Left ventricle myocardium inferior (tissue), 1 donor: ENCODE data around the gene SNAPC4. TPM values are rescaled to one million over a fixed set of nuclear protein-coding genes. Genes with fewer than 3 reads are reported as not detected.

Experiments used
- DNase-seq: peaks from one replicate; pipeline ENCODE4 v3.0.0-alpha.2; 2020
- H3K27ac ChIP-seq: fragments of 200-600 bp; replicated peaks from 2 replicates; pipeline ENCODE4 v1.8.0; 2021
- H3K27me3 ChIP-seq: fragments of 200-600 bp; 2 replicates; pipeline ENCODE4 v1.8.0; 2021; ENCODE audit warnings: low read depth
- H3K36me3 ChIP-seq: fragments of 200-600 bp; 2 replicates; pipeline ENCODE4 v1.8.0; 2021
- H3K4me1 ChIP-seq: fragments of 200-600 bp; 2 replicates; pipeline ENCODE4 v1.8.0; 2021
- H3K4me3 ChIP-seq: fragments of 200-600 bp; 2 replicates; pipeline ENCODE4 v1.8.0; 2021; ENCODE audit warnings: mild to moderate bottlenecking, moderate library complexity
- H3K9me3 ChIP-seq: fragments of 200-600 bp; replicated peaks from 2 replicates; pipeline ENCODE4 v1.8.0; 2021
- intact Hi-C: fragments of 100-400 bp; cut with micrococcal nuclease; formaldehyde crosslinking; loops from one replicate; pipeline ENCODE4 v1.11.0; 2022
- total RNA-seq: library from RNA; stranded (reverse); fragmentation: NEBNext Ultra II Directional; extraction: Animal tissue kit (Norgen Biotek cat#: 25700); gene quantifications from one replicate; pipeline ENCODE4 v1.2.1, GENCODE V29; 2021
- TF ChIP-seq, protein P1 (sequence below): fragments of 200-600 bp; IDR thresholded peaks from 2 replicates; pipeline ENCODE4 v1.8.0; 2021; ENCODE audit warnings: antibody characterized with exemption, mild to moderate bottlenecking, borderline replicate concordance
- donor health status: DM: no; HTN: yes; CAD: no; lungs with severe emphysema.

SNAPC4 gene
- total RNA-seq, 1 donor from 2014 or later, result 5.2 TPM

- Histone ChIP-seq H3K36me3 (peaks cover 36% of the 10 kb centered on the region), H3K27me3 (no peaks in the 10 kb centered on the region), H3K9me3 (no peaks in the 10 kb centered on the region), H3K4me3 (no peak overlapping the region), H3K27ac (no peak overlapping the region), H3K4me1 (peaks cover 27% of the 10 kb centered on the region)
- intact Hi-C loops, result no loop called here
- DNase-seq, result no peak
- TF ChIP-seq, protein P1, sequence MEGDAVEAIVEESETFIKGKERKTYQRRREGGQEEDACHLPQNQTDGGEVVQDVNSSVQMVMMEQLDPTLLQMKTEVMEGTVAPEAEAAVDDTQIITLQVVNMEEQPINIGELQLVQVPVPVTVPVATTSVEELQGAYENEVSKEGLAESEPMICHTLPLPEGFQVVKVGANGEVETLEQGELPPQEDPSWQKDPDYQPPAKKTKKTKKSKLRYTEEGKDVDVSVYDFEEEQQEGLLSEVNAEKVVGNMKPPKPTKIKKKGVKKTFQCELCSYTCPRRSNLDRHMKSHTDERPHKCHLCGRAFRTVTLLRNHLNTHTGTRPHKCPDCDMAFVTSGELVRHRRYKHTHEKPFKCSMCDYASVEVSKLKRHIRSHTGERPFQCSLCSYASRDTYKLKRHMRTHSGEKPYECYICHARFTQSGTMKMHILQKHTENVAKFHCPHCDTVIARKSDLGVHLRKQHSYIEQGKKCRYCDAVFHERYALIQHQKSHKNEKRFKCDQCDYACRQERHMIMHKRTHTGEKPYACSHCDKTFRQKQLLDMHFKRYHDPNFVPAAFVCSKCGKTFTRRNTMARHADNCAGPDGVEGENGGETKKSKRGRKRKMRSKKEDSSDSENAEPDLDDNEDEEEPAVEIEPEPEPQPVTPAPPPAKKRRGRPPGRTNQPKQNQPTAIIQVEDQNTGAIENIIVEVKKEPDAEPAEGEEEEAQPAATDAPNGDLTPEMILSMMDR, result no peak
Observed at GRCh38 chr9:136378170-136379002, 21.6 kb downstream of the SNAPC4 start.

DNA sequence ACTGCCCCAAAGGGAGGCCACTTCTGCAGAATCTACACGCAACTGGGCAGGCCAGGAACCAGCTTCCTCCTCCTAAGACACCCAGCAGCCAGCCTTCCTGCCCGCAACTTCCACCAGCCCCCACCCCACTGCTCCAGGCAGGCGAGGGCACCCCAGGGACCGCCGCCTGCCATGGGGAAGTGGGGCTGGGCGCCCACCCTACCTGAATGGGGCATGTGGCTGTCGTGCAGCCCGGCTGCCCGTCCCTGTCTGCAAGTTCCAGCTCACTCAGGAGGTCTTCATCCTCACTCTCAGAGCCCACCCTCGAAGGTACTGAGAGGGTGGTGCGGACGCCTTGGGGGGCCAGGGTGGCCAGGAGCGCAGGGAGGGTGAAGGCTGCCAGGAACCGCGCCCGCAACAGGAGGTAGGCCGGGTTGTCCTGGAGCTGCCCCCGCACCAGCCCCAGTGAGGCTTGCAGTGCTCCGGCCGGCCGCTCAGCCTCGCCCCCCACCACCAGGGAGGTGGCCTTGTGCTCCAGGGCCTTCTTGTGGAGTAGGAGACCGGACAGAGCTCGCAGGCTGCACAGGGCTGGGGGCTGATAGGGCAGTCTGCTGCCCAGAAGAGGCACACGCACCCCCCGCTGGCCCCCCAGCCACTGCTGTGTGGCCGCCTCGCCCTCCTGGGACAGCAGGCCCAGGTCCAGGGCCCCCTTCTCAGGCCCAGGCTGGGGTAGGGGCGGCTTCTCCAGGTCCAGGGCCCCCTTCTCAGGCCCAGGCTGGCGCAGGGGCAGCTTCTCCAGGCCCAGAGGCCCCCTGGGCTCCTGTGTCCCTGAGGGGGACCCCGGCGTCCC is 22.4 kb downstream of the SNAPC4 start:
- intact Hi-C loops, result no loop called here
- Histone ChIP-seq H3K9me3 (no peaks in the 10 kb centered on the region), H3K4me3 (no peak overlapping the region), H3K27ac (no peak overlapping the region), H3K27me3 (no peaks in the 10 kb centered on the region), H3K36me3 (peaks cover 28% of the 10 kb centered on the region), H3K4me1 (peaks cover 27% of the 10 kb centered on the region)
- TF ChIP-seq, protein P1, result no peak
- no peak for DNase-seq

- Histone ChIP-seq H3K27ac (no peak overlapping the region), H3K4me3 (no peak overlapping the region), H3K9me3 (no peaks in the 10 kb centered on the region), H3K27me3 (no peaks in the 10 kb centered on the region), H3K36me3 (peaks cover 17% of the 10 kb centered on the region), H3K4me1 (peaks cover 23% of the 10 kb centered on the region)
- DNase-seq, result no peak
- intact Hi-C loops, result no loop called here
- TF ChIP-seq, protein P1, result no peak
Observed at GRCh38 chr9:136376457-136376856, 23.5 kb downstream of the SNAPC4 start.

- Histone ChIP-seq H3K4me3 (no peak overlapping the region), H3K9me3 (no peaks in the 10 kb centered on the region), H3K27ac (no peak overlapping the region), H3K36me3 (peaks cover 8% of the 10 kb centered on the region), H3K4me1 (peaks cover 13% of the 10 kb centered on the region), H3K27me3 (no peaks in the 10 kb centered on the region)
- DNase-seq, result no peak
- TF ChIP-seq, protein P1, result no peak
- intact Hi-C loops, result no loop called here
Observed at GRCh38 chr9:136375096-136375495, 24.9 kb downstream of the SNAPC4 start.

DNA sequence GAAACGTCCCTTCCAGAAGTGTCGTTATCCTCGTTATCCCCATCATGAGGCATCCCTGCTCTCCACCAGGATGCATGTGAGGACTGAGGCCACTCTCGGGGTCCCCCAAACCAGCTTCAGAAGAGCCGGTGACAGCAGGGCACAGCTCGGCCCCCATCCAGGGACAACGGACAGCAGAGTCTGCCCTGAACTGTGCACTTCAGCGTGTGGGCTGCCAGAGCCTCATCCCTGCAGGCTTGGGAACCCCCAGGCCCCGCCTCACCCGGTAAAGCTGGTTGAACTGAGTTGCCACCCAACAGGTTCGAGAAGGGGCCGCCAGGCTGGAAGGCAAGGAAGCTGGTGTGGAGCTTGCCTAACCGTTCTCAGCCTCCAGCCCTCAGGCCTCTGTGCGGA is 25.8 kb downstream of the SNAPC4 start:
- intact Hi-C loops, result no loop called here
- no peak for DNase-seq
- Histone ChIP-seq H3K27me3 (no peaks in the 10 kb centered on the region), H3K27ac (no peak overlapping the region), H3K9me3 (no peaks in the 10 kb centered on the region), H3K4me1 (peaks cover 11% of the 10 kb centered on the region), H3K36me3 (no peaks in the 10 kb centered on the region), H3K4me3 (no peak overlapping the region)
- TF ChIP-seq, protein P1, result no peak
